Keratinocyte (primary cell): ENCODE measurements around the gene ABHD12B.

Source experiments
- EZH2 ChIP-seq: IDR thresholded peaks from one replicate; pipeline ENCODE4 v1.6.1; 2012; ENCODE audit warnings: inconsistent platforms, mild to moderate bottlenecking, low read length, moderate library complexity
- TF ChIP-seq, protein P1 (sequence below), 3 experiments: IDR thresholded peaks in 1 of 3; conservative IDR thresholded peaks in 1 of 3; optimal IDR thresholded peaks in 1 of 3; 2 replicates in 2 of 3; 3 replicates in 1 of 3; pipeline versions ENCODE3 to v1.5.1; 2011; ENCODE audit warnings: low read length in 3 of 3, mild to moderate bottlenecking in 3 of 3, moderate library complexity in 2 of 3, control low read depth in 1 of 3, inconsistent platforms in 1 of 3; ENCODE audit not compliant: insufficient read depth in 2 of 3; ENCODE audit errors: extremely low read depth in 1 of 3

- TF ChIP-seq, protein P1, sequence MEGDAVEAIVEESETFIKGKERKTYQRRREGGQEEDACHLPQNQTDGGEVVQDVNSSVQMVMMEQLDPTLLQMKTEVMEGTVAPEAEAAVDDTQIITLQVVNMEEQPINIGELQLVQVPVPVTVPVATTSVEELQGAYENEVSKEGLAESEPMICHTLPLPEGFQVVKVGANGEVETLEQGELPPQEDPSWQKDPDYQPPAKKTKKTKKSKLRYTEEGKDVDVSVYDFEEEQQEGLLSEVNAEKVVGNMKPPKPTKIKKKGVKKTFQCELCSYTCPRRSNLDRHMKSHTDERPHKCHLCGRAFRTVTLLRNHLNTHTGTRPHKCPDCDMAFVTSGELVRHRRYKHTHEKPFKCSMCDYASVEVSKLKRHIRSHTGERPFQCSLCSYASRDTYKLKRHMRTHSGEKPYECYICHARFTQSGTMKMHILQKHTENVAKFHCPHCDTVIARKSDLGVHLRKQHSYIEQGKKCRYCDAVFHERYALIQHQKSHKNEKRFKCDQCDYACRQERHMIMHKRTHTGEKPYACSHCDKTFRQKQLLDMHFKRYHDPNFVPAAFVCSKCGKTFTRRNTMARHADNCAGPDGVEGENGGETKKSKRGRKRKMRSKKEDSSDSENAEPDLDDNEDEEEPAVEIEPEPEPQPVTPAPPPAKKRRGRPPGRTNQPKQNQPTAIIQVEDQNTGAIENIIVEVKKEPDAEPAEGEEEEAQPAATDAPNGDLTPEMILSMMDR (optimal IDR thresholded peaks at IDR 0.05 in 1 of 3, IDR thresholded peaks at IDR 0.05 in 1 of 3, conservative IDR thresholded peaks at IDR 0.05 in 1 of 3; ENCODE audit: extremely low read depth in 1 of 3, insufficient read depth in 2 of 3, low read length in 3 of 3): no peak
- TF ChIP-seq EZH2: no peak
These were observed 18.0 kb upstream of the ABHD12B start for GRCh38 chr14:50853891-50854290.
